A549 (cell line): Measurements from ENCODE around the gene ZNF106. TPM values are rescaled to one million over a fixed set of nuclear protein-coding genes. Genes with fewer than 3 reads are reported as not detected.

Source experiments
- ATAC-seq, 2 experiments: fragments of 200-7000 bp in 1 of 2; fragments of >200 bp in 1 of 2; cut with Nextera tagmentation in 1 of 2; cut with Tn5 transposase in 1 of 2; 3 replicates each; pipeline versions ENCODE4 v1.8.0 to v1.9.1; 2018 to 2020; ENCODE audit warnings: mild to moderate bottlenecking in 1 of 2, moderate library complexity in 1 of 2
- CTCF ChIA-PET: fragments of 300-600 bp; sonication (Branson Sonifier 250); formaldehyde crosslinking; extraction: SDS; loops from one replicate; lab custom pipeline; 2021; ENCODE audit warnings: antibody characterized with exemption, inconsistent platforms; lab: Yijun Ruan, JAX
- POLR2A ChIA-PET: fragments of 350-600 bp; formaldehyde crosslinking; extraction: SDS; loops from one replicate; lab custom pipeline; 2021; ENCODE audit warnings: antibody characterized with exemption, inconsistent platforms; lab: Yijun Ruan, JAX
- DNase-seq, 2 experiments: peaks; one replicate each; pipeline versions ENCODE4 v3.0.0 to v3.0.0-alpha.2; 2011 to 2016; ENCODE audit warnings: low read depth in 1 of 2, low spot score in 1 of 2
- FAIRE-seq: peaks from 2 replicates; lab custom pipeline; 2011; peaks lifted over from hg19 to GRCh38; lab: Jason Lieb, UNC
- H3K27ac ChIP-seq, 2 experiments: fragments of >200 bp; sonication (Bioruptor Twin); formaldehyde crosslinking; 3 replicates each; pipeline ENCODE4 v1.5.1; 2016 to 2017
- H3K4me1 ChIP-seq: fragments of >200 bp; sonication (Bioruptor Twin); formaldehyde crosslinking; 3 replicates; pipeline ENCODE4 v1.6.1; 2016
- H3K4me2 ChIP-seq: fragments of >200 bp; sonication (Bioruptor Twin); formaldehyde crosslinking; 3 replicates; pipeline ENCODE4 v1.6.1; 2016
- H3K4me3 ChIP-seq: fragments of >200 bp; sonication (Bioruptor Twin); formaldehyde crosslinking; 3 replicates; pipeline ENCODE4 v1.5.1; 2016
- H3K9me3 ChIP-seq: fragments of >200 bp; sonication (Bioruptor Twin); formaldehyde crosslinking; 3 replicates; pipeline ENCODE4 v1.6.1; 2016
- BHLHE40 ChIP-seq: IDR thresholded peaks from 2 replicates; pipeline ENCODE4 v1.6.1; 2012; ENCODE audit warnings: low read depth, low read length, inconsistent platforms
- CHD4 ChIP-seq: fragments of 200-600 bp; sonication (generic); IDR thresholded peaks from 2 replicates; pipeline ENCODE4 v1.6.1; 2016; ENCODE audit warnings: antibody characterized with exemption, mild to moderate bottlenecking, borderline replicate concordance
- CTCF ChIP-seq: fragments of >200 bp; sonication (Bioruptor Twin); formaldehyde crosslinking; IDR thresholded peaks from 3 replicates; pipeline ENCODE4 v1.5.1; 2016
- EHF ChIP-seq: fragments of 250-450 bp; sonication (Bioruptor Pico); IDR thresholded peaks from 2 replicates; pipeline ENCODE4 v1.5.0; 2020; ENCODE audit warnings: mild to moderate bottlenecking
- EHMT2 ChIP-seq: fragments of 200-600 bp; sonication (generic); IDR thresholded peaks from 2 replicates; pipeline ENCODE4 v1.6.1; 2016; ENCODE audit warnings: antibody characterized with exemption, low read depth, mild to moderate bottlenecking, moderate library complexity
- ESRRA ChIP-seq: fragments of 150-350 bp; IDR thresholded peaks from 2 replicates; pipeline ENCODE4 v1.6.1; 2014; ENCODE audit warnings: mild to moderate bottlenecking, low read length, borderline replicate concordance
- FOSB ChIP-seq: fragments of 250-450 bp; sonication (Bioruptor Pico); IDR thresholded peaks from 2 replicates; pipeline ENCODE4 v1.5.0; 2020; ENCODE audit warnings: mild to moderate bottlenecking, moderate library complexity
- FOXS1 ChIP-seq: fragments of 250-450 bp; sonication (Bioruptor Pico); IDR thresholded peaks from 2 replicates; pipeline ENCODE4 v1.5.0; 2020; ENCODE audit warnings: mild to moderate bottlenecking, moderate library complexity
- GATA3 ChIP-seq: IDR thresholded peaks from 2 replicates; pipeline ENCODE4 v1.6.1; 2012; ENCODE audit warnings: borderline replicate concordance
- HES2 ChIP-seq: fragments of >200 bp; sonication (Bioruptor Twin); formaldehyde crosslinking; IDR thresholded peaks from 2 replicates; pipeline ENCODE4 v1.6.1; 2016
- HEYL ChIP-seq: fragments of 250-450 bp; sonication (Bioruptor Pico); IDR thresholded peaks from 2 replicates; pipeline ENCODE4 v1.8.0; 2021; ENCODE audit warnings: mild to moderate bottlenecking, moderate library complexity
- HMGXB4 ChIP-seq: fragments of 250-450 bp; sonication (Bioruptor Pico); IDR thresholded peaks from 2 replicates; pipeline ENCODE4 v1.5.0; 2021; ENCODE audit warnings: mild to moderate bottlenecking, moderate library complexity, borderline replicate concordance
- HOXA7 ChIP-seq: fragments of 250-450 bp; sonication (Bioruptor Pico); IDR thresholded peaks from 2 replicates; pipeline ENCODE4 v1.5.0; 2020; ENCODE audit warnings: mild to moderate bottlenecking, moderate library complexity
- HOXB5 ChIP-seq: fragments of 250-450 bp; sonication (Bioruptor Pico); IDR thresholded peaks from 2 replicates; pipeline ENCODE4 v1.5.0; 2020; ENCODE audit warnings: mild to moderate bottlenecking, moderate library complexity
- JUN ChIP-seq, 2 experiments: fragments of >200 bp; sonication (Bioruptor Twin); formaldehyde crosslinking; IDR thresholded peaks; 2 replicates in 1 of 2; 3 replicates in 1 of 2; pipeline ENCODE4 v1.6.1; 2016 to 2017
- KDM5A ChIP-seq: fragments of 200-600 bp; sonication (generic); IDR thresholded peaks from 2 replicates; pipeline ENCODE4 v1.6.1; 2016; ENCODE audit warnings: antibody characterized with exemption, mild to moderate bottlenecking
- MYC ChIP-seq: IDR thresholded peaks from 2 replicates; pipeline ENCODE4 v1.6.1; 2012; ENCODE audit warnings: mild to moderate bottlenecking, inconsistent platforms, low read length, improper control_type of control experiment, borderline replicate concordance
- NPAS2 ChIP-seq: fragments of 250-450 bp; sonication (Bioruptor Pico); IDR thresholded peaks from 2 replicates; pipeline ENCODE4 v1.8.0; 2022; ENCODE audit warnings: mild to moderate bottlenecking, moderate library complexity, borderline replicate concordance
- RARB ChIP-seq: fragments of 250-450 bp; sonication (Bioruptor Pico); IDR thresholded peaks from 2 replicates; pipeline ENCODE4 v1.8.0; 2021; ENCODE audit warnings: mild to moderate bottlenecking, moderate library complexity
- REST ChIP-seq: fragments of 200-600 bp; sonication (generic); IDR thresholded peaks from 2 replicates; pipeline ENCODE4 v1.6.1; 2016; ENCODE audit warnings: antibody characterized with exemption, mild to moderate bottlenecking, moderate library complexity
- RFX5 ChIP-seq: fragments of 450-650 bp; IDR thresholded peaks from 2 replicates; pipeline ENCODE4 v1.7.1; 2014; ENCODE audit warnings: antibody characterized with exemption, mild to moderate bottlenecking, moderate library complexity
- RNF2 ChIP-seq: fragments of 200-600 bp; sonication (generic); IDR thresholded peaks from 2 replicates; pipeline ENCODE4 v1.6.1; 2016; ENCODE audit warnings: low read depth, mild to moderate bottlenecking, antibody characterized with exemption, moderate library complexity, borderline replicate concordance
- SREBF2 ChIP-seq: fragments of 450-650 bp; IDR thresholded peaks from 2 replicates; pipeline ENCODE4 v1.6.1; 2014; ENCODE audit warnings: mild to moderate bottlenecking, moderate library complexity
- TFCP2L1 ChIP-seq: fragments of 250-450 bp; sonication (Bioruptor Pico); IDR thresholded peaks from 2 replicates; pipeline ENCODE4 v1.5.0; 2021; ENCODE audit warnings: mild to moderate bottlenecking
- TP53 ChIP-seq: fragments of 250-450 bp; sonication (Bioruptor Pico); IDR thresholded peaks from 2 replicates; pipeline ENCODE4 v1.5.0; 2021; ENCODE audit warnings: mild to moderate bottlenecking, moderate library complexity
- ZNF302 ChIP-seq: fragments of 250-450 bp; sonication (Bioruptor Pico); IDR thresholded peaks from 2 replicates; pipeline ENCODE4 v1.9.0; 2021; ENCODE audit warnings: inconsistent platforms, mild to moderate bottlenecking, moderate library complexity
- ZSCAN20 ChIP-seq: fragments of 250-450 bp; sonication (Bioruptor Pico); IDR thresholded peaks from 2 replicates; pipeline ENCODE4 v1.8.0; 2022; ENCODE audit warnings: mild to moderate bottlenecking, moderate library complexity
- WGBS: methylation state at CpG from one replicate; pipeline ENCODE4 v1.1.6; 2017; ENCODE audit errors: missing lambda C conversion rate; 5-methylcytosine and 5-hydroxymethylcytosine counted together
- polyA plus RNA-seq, 4 experiments: library from polyadenylated mRNA; depleted of rRNA in 3 of 4; stranded (reverse); fragments of >200 nt; fragmentation: RNase III in 1 of 4; extraction: RNeasy Plus Mini Kit Qiagen cat#74134 plus additional on column Dnase treatment in 1 of 4; gene quantifications; 2 replicates in 3 of 4; 3 replicates in 1 of 4; pipeline ENCODE4 v1.2.3, GENCODE V29; 2011 to 2017
- TF ChIP-seq, protein P1 (sequence below): IDR thresholded peaks from 2 replicates; pipeline ENCODE4 v1.6.1; 2012
- TF ChIP-seq, protein P2 (sequence below): fragments of >200 bp; sonication (Bioruptor Twin); formaldehyde crosslinking; IDR thresholded peaks from 3 replicates; pipeline ENCODE4 v1.6.1; 2016
- TF ChIP-seq, protein P3 (sequence below): IDR thresholded peaks from 2 replicates; pipeline ENCODE4 v1.6.1; 2012

Gene ZNF106
- polyA plus RNA-seq, 2 of the 4 experiments (the other 2 are of a cell fraction): 7.8 to 19.3 TPM

DNA sequence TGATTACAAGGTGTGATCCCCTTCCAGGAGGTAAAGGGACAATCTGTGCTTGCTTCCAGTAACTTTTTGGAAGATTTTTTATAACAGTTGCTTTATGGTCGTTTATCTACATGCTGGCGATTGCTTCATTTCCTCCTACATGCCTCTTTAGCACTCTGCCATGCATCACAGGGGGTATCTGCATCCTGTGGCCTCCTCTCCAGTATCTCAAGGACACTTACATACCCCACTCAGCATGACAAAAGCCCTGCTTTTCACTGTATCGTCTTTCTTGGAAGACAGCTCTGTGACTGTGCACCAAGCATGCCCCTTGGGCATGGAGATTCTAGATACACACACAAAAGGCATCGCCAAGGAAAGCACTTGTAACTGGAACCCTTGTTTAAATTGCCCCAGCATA is 106.3 kb downstream of the ZNF106 start:
- no peaks in the 10 kb centered on the region for H3K4me1 ChIP-seq
- DNase-seq (no peak), FAIRE-seq (no peak), ATAC-seq (no peak)
- no peak overlapping the region for H3K27ac ChIP-seq
- H3K4me3 ChIP-seq: no peak overlapping the region
- H3K4me2 ChIP-seq: no peak overlapping the region
- TF ChIP-seq KDM5A (no peak), CHD4 (no peak), RARB (CRISPR knock-in tag) (no peak), EHF (CRISPR knock-in tag) (no peak), GATA3 (no peak), NPAS2 (CRISPR knock-in tag) (no peak), REST (no peak), RFX5 (no peak), ESRRA (no peak), SREBF2 (no peak), HMGXB4 (no peak), HES2 (no peak), MYC (no peak), TFCP2L1 (CRISPR knock-in tag) (no peak), BHLHE40 (no peak), EHMT2 (no peak)
- TF ChIP-seq, protein P1, sequence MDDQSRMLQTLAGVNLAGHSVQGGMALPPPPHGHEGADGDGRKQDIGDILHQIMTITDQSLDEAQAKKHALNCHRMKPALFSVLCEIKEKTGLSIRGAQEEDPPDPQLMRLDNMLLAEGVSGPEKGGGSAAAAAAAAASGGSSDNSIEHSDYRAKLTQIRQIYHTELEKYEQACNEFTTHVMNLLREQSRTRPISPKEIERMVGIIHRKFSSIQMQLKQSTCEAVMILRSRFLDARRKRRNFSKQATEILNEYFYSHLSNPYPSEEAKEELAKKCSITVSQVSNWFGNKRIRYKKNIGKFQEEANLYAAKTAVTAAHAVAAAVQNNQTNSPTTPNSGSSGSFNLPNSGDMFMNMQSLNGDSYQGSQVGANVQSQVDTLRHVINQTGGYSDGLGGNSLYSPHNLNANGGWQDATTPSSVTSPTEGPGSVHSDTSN: no peak
- ChIA-PET CTCF (interaction anchor here (0.5 to 1.6 kb wide), 12 partner anchors 11 to 218 kb away, joined by 3 to 9 read pairs (median 3); no protein-coding TSS in a partner anchor), POLR2A (no interaction called here)
- WGBS: 67% methylated on average over 4 of the region's 4 CpGs
- no peaks in the 10 kb centered on the region for H3K9me3 ChIP-seq

GRCh38 chr15:42378011-42378410 is 112.9 kb downstream of the ZNF106 start:
- no peaks in the 10 kb centered on the region for H3K9me3 ChIP-seq
- FAIRE-seq: no peak
- CTCF ChIA-PET: interaction anchor here (1.1 kb wide), 1 partner anchor 28 kb away, joined by 3 read pairs; no protein-coding TSS in a partner anchor
- WGBS: 51% methylated on average over 6 of the region's 8 CpGs
- POLR2A ChIA-PET: no interaction called here
- no peak overlapping the region for H3K4me2 ChIP-seq
- no peak for DNase-seq
- no peak for ATAC-seq
- H3K27ac ChIP-seq: no peak overlapping the region
- no peaks in the 10 kb centered on the region for H3K4me1 ChIP-seq
- no peak overlapping the region for H3K4me3 ChIP-seq
- TF ChIP-seq, protein P2, sequence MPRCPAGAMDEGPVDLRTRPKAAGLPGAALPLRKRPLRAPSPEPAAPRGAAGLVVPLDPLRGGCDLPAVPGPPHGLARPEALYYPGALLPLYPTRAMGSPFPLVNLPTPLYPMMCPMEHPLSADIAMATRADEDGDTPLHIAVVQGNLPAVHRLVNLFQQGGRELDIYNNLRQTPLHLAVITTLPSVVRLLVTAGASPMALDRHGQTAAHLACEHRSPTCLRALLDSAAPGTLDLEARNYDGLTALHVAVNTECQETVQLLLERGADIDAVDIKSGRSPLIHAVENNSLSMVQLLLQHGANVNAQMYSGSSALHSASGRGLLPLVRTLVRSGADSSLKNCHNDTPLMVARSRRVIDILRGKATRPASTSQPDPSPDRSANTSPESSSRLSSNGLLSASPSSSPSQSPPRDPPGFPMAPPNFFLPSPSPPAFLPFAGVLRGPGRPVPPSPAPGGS: no peak
- TF ChIP-seq RNF2 (no peak), CTCF (no peak), ZNF302 (CRISPR knock-in tag) (no peak), FOXS1 (CRISPR knock-in tag) (no peak), HEYL (CRISPR knock-in tag) (no peak), JUN (IDR thresholded peaks at IDR 0.05) (no peak), HOXB5 (CRISPR knock-in tag) (no peak), FOSB (no peak), ZSCAN20 (no peak), RARB (CRISPR knock-in tag) (no peak), TP53 (CRISPR knock-in tag) (no peak), RFX5 (no peak), HOXA7 (no peak), BHLHE40 (no peak)
- TF ChIP-seq, protein P3, sequence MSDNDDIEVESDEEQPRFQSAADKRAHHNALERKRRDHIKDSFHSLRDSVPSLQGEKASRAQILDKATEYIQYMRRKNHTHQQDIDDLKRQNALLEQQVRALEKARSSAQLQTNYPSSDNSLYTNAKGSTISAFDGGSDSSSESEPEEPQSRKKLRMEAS: no peak
